HepG2 (cell line): ENCODE results near the gene COL5A1.

ENCODE experiments used
- JUN ChIP-seq: sonication (generic); formaldehyde crosslinking; IDR thresholded peaks from 2 replicates; pipeline ENCODE4 v1.4.0; 2020; ENCODE audit warnings: mild to moderate bottlenecking, missing genetic modification reagents
- MAZ ChIP-seq, 2 experiments: sonication (generic) in 1 of 2; formaldehyde crosslinking in 1 of 2; IDR thresholded peaks; 2 replicates each; pipeline versions ENCODE4 v1.5.0 to v1.6.1; 2012 to 2020; ENCODE audit warnings: low read depth in 2 of 2, mild to moderate bottlenecking in 2 of 2, borderline replicate concordance in 1 of 2, improper control_type of control experiment in 1 of 2, low read length in 1 of 2, missing genetic modification reagents in 1 of 2, moderate library complexity in 1 of 2
- SRSF9 ChIP-seq: fragments of 200-400 bp; formaldehyde crosslinking; IDR thresholded peaks from 2 replicates; pipeline ENCODE4 v1.6.1; 2018; ENCODE audit warnings: borderline replicate concordance, mild to moderate bottlenecking, low read depth, low read length; ENCODE audit not compliant: insufficient read depth, poor library complexity, severe bottlenecking
- TF ChIP-seq, protein P1 (sequence below): sonication (generic); formaldehyde crosslinking; IDR thresholded peaks from 2 replicates; pipeline ENCODE4 v1.5.0; 2020; ENCODE audit warnings: mild to moderate bottlenecking, missing genetic modification reagents, moderate library complexity

DNA sequence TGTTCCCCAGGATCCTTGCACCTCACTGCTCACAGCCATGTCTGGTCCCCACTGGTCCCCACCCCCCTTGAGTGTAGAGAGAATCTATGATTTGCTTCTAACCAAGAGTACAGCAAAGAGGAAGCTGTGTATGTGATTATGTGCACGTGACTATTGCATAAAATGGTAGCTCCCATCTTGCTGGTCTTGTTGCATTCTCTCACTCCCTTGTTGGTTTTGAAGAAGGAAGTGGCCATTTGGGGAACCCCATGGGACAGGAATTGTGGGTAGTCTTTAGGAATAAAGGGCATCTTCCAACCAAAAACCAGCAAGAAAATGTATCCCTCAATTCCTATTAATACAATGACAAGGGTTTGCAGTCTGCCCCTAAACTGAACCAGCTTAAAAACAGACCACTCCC, 233.8 kb downstream of the COL5A1 start:
- TF ChIP-seq SRSF9: no peak
- TF ChIP-seq MAZ (IDR thresholded peaks at IDR 0.05; ENCODE audit: borderline replicate concordance, low read depth, low read length): no peak
- TF ChIP-seq MAZ (CRISPR knock-in tag; IDR thresholded peaks at IDR 0.05; ENCODE audit: low read depth): no peak
- TF ChIP-seq, protein P1, sequence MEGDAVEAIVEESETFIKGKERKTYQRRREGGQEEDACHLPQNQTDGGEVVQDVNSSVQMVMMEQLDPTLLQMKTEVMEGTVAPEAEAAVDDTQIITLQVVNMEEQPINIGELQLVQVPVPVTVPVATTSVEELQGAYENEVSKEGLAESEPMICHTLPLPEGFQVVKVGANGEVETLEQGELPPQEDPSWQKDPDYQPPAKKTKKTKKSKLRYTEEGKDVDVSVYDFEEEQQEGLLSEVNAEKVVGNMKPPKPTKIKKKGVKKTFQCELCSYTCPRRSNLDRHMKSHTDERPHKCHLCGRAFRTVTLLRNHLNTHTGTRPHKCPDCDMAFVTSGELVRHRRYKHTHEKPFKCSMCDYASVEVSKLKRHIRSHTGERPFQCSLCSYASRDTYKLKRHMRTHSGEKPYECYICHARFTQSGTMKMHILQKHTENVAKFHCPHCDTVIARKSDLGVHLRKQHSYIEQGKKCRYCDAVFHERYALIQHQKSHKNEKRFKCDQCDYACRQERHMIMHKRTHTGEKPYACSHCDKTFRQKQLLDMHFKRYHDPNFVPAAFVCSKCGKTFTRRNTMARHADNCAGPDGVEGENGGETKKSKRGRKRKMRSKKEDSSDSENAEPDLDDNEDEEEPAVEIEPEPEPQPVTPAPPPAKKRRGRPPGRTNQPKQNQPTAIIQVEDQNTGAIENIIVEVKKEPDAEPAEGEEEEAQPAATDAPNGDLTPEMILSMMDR (CRISPR knock-in tag): no peak
- TF ChIP-seq JUN: no peak
